WERI-Rb-1 (cell line): Measurements from ENCODE around the gene TCP11.

ENCODE experiments used
- DNase-seq: peaks from one replicate; pipeline ENCODE4 v3.0.0-alpha.2; 2020
- H3K27ac ChIP-seq: fragments of 250-450 bp; sonication (Bioruptor Pico); 2 replicates; pipeline ENCODE4 v1.5.1; 2020; ENCODE audit warnings: mild to moderate bottlenecking, moderate library complexity
- H3K27me3 ChIP-seq: fragments of 250-450 bp; sonication (Bioruptor Pico); 2 replicates; pipeline ENCODE4 v1.5.1; 2021; ENCODE audit warnings: mild to moderate bottlenecking, low read depth, moderate library complexity; ENCODE audit not compliant: insufficient read depth, severe bottlenecking
- H3K36me3 ChIP-seq: fragments of 250-450 bp; sonication (Bioruptor Pico); 2 replicates; pipeline ENCODE4 v1.5.1; 2020; ENCODE audit warnings: mild to moderate bottlenecking, moderate library complexity
- H3K4me3 ChIP-seq: 2 replicates; pipeline ENCODE4 v1.5.1; 2011; ENCODE audit warnings: low read depth, mild to moderate bottlenecking, control low read depth, low read length
- H3K9me3 ChIP-seq: fragments of 250-450 bp; sonication (Bioruptor Pico); 2 replicates; pipeline ENCODE4 v1.5.1; 2021; ENCODE audit warnings: mild to moderate bottlenecking, moderate library complexity; ENCODE audit not compliant: severe bottlenecking
- CTCF ChIP-seq: IDR thresholded peaks from 2 replicates; pipeline ENCODE4 v1.5.1; 2011; ENCODE audit warnings: low read depth, mild to moderate bottlenecking, control low read depth, inconsistent platforms, low read length

The TCP11 gene

DNA sequence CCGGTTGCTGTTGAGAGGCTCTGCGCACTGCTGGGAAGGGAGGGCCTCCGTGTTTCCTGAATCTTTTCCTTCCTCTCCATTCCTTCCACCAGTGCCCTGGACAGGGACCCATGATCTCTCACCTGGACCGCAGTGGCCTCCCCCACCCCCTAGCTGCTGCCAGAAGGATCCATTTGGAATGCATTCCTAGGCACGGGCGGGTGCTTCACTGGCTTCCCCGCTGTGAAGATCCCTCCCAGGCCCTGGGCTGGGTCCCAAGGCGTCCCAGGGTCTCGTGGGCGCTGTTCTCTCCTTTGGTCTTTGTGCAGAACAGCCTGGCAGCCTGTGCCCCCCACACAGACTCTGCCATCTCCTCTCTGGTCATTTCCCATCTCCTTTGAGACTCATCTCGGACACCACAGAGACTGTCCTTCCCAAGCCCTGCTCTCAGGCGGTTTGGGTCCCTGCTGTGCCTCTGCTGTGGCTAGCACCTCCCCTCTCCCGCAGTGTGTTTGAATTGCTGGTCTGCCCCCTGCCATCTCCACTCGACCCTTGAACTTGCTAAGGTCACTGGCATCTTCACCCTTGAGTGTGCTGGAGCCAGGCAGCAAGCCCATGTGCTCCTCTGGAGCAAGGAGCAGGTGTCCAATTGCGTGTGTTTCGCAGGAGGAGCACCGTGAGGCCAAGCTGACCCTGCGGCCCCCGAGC lies 59.0 kb downstream of the TCP11 start:
- peaks cover 85% of the 10 kb centered on the region for H3K36me3 ChIP-seq

GRCh38 chr6:35081426-35081851 lies 59.7 kb downstream of the TCP11 start:
- H3K9me3 ChIP-seq, result no peaks in the 10 kb centered on the region
- no peak overlapping the region for H3K27ac ChIP-seq
- DNase-seq, result no peak
- H3K27me3 ChIP-seq, result no peaks in the 10 kb centered on the region
- no peak for TF ChIP-seq CTCF
- no peak overlapping the region for H3K4me3 ChIP-seq
- H3K36me3 ChIP-seq, result peaks cover 78% of the 10 kb centered on the region

More for the DNA sequence above, 59.0 kb downstream of the TCP11 start:
- TF ChIP-seq CTCF, result no peak
- no peak overlapping the region for H3K4me3 ChIP-seq
- H3K9me3 ChIP-seq, result no peaks in the 10 kb centered on the region
- no peak for DNase-seq
- H3K27ac ChIP-seq, result no peak overlapping the region
- no peaks in the 10 kb centered on the region for H3K27me3 ChIP-seq

DNA sequence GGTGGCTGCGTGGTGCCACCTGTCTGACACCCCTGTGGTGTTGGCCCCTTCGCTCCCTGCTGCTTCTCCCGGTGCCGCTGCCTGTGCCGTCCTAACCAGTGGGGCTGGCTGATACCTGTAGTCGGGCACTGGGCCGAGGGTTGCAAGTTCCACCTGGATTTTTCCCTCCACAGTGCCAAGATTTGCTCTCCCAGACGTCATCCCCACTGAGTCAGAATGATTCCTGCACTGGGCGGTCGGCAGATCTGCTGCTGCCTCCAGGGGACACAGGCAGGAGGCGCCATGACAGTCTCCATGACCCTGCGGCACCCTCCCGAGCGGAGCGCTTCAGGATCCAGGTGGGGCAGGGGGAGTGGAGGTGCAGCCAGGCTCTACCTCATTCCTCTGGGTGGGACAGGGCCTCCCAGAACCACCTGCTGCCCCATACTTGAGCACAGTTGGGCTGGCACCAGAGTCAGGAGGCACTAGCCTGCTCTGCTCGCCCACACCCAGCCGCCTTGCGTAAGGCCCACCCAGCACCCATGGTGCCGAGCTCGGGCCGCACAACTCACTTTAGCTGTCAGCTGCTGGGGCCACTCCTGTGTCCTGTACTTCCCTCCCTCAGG lies 60.2 kb downstream of the TCP11 start:
- Histone ChIP-seq H3K27ac (no peak overlapping the region), H3K4me3 (no peak overlapping the region), H3K9me3 (no peaks in the 10 kb centered on the region), H3K36me3 (peaks cover 75% of the 10 kb centered on the region), H3K27me3 (no peaks in the 10 kb centered on the region)
- TF ChIP-seq CTCF, result peak; percentile 48; the same call in 1 of the 2 replicates
- no peak for DNase-seq

- Histone ChIP-seq H3K27me3 (no peaks in the 10 kb centered on the region), H3K9me3 (no peaks in the 10 kb centered on the region), H3K4me3 (no peak overlapping the region), H3K36me3 (peaks cover 68% of the 10 kb centered on the region), H3K27ac (no peak overlapping the region)
- no peak for TF ChIP-seq CTCF
- no peak for DNase-seq
These were observed 61.0 kb downstream of the TCP11 start for GRCh38 chr6:35080016-35080680.

- H3K9me3 ChIP-seq, result no peaks in the 10 kb centered on the region
- no peak overlapping the region for H3K4me3 ChIP-seq
- H3K27me3 ChIP-seq, result no peaks in the 10 kb centered on the region
- TF ChIP-seq CTCF, result no peak
- no peak overlapping the region for H3K27ac ChIP-seq
- H3K36me3 ChIP-seq, result peaks cover 62% of the 10 kb centered on the region
- DNase-seq, result no peak
These were observed 61.7 kb downstream of the TCP11 start for GRCh38 chr6:35079311-35080000.
